GM10847 (cell line): Measurements from ENCODE around the gene TARS2.

Experiments used
- POLR2A ChIP-seq: IDR thresholded peaks from 2 replicates; pipeline ENCODE4 v1.6.1; 2011; ENCODE audit not compliant: insufficient read length; ENCODE audit errors: extremely low read depth

The TARS2 gene

GRCh38 chr1:150555971-150556865 is 69.0 kb downstream of the TARS2 start:
- TF ChIP-seq POLR2A, result no peak

DNA sequence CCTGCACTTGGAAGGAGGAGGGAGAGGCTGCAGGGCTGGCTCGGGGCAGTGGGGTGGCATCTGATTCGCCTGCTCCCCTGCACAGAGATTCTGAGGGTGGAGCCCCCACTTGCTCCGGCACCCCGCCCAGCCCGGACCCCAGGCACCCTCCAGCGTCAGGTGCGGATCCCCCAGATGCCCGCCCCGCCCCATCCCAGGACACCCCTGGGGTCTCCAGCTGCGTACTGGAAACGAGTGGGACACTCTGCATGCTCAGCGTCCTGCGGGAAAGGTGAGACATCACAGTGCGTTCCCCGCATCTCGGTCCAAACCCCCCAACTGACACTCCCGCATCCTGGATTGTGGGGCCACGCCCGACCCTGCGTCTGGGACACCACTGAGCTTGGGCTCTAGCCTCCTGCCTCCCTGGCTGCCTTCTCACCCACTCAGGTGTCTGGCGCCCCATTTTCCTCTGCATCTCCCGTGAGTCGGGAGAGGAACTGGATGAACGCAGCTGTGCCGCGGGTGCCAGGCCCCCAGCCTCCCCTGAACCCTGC is 69.9 kb downstream of the TARS2 start:
- no peak for TF ChIP-seq POLR2A
